GM10847 (cell line): ENCODE measurements around the gene C8A.

Source experiments
- POLR2A ChIP-seq: IDR thresholded peaks from 2 replicates; pipeline ENCODE4 v1.6.1; 2011; ENCODE audit not compliant: insufficient read length; ENCODE audit errors: extremely low read depth

C8A gene

DNA sequence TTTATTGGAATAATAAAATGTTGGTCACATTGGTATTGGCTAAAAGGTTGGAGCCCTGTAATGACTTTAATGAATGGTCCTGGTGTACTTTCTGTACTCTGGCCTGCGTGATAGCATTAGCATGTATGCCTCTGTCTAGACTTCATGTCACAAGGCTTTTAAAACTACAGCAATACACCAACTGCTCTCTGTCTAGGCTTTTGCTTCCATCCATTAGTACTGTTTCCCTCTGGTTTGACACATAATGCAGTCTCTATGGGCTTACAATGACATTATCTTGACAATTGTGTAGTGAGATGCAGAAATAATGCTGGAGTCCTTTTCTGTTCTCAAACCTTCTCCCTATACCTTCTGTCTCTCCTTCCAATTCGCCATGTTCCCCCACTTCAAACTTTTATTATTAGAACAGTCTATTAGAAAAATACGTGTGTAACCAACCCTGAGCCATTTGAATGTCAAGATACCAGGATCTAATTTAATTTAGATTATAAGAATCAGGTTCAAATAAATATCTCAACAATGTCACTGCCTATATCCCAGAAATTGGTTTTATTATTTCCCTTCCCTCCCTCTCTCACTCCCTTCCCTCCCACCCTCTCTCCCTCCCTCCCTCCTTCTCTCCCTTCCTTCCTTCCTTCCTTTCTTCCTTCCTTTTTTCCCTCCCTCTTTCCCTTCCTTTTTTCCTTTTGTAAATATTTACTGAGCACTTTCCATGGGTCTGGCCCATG, 8.8 kb downstream of the C8A start:
- no peak for TF ChIP-seq POLR2A

DNA sequence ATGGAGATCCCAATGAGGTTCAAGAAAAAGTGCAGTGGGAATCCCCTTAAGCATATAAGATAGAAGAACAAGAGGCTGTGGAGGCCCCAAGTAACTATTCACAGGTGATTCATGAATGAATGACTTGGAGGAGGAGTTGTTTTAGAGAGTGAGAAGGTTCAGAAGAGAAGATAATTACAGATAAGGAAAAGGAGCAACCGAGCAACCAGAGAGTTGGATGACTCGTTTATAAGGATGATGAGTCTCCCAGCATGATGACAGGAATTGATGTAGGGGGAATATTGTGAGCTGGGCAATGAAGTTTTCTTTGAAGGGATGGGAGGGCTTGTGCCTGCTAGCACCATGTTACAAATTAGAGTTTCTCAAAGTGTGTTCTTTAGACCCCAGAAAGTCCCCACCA, 9.8 kb downstream of the C8A start:
- no peak for TF ChIP-seq POLR2A

- no peak for TF ChIP-seq POLR2A
These were observed 12.1 kb downstream of the C8A start for GRCh38 chr1:56866656-56867055.

- no peak for TF ChIP-seq POLR2A
These were observed 12.9 kb downstream of the C8A start for GRCh38 chr1:56867491-56867890.

DNA sequence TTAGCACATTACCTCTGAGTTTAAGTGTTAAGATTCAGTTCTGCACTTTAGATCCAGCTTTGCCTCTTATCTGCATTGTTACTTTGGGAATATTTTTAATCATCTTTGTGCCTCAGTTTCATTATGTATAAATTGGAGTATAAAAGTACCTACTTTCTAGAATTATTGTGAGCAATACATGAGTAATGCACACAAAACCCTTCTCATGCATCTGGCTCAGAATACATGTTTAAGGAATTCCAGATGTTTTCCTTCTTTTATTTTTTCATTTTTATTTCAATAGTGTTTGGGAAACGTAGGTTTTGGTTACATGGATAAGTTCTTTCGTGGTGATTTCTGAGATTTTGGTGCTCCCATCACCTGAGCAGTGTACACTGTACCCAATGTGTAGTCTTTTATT, 14.2 kb downstream of the C8A start:
- TF ChIP-seq POLR2A = no peak

- TF ChIP-seq POLR2A = no peak
These were observed 18.0 kb downstream of the C8A start for GRCh38 chr1:56872597-56872996.

GRCh38 chr1:56873213-56873612, 18.6 kb downstream of the C8A start:
- TF ChIP-seq POLR2A = no peak

DNA sequence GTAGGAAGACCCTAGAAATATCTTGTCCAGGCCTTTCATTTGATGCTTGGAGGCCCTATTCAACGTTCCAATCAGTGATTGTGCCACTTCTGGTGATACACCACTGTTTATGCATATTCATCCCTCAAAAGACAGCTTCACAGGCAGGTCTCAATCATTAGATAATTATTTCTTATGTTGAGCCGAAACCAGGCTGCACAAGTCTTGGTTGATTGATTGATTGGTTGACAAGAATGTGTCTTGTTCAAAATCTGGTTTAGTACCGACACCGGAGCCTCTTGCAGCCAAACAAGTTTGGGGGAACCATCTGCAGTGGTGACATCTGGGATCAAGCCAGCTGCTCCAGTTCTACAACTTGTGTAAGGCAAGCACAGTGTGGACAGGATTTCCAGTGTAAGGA, 20.1 kb downstream of the C8A start:
- TF ChIP-seq POLR2A = no peak

GRCh38 chr1:56877973-56878372, 23.4 kb downstream of the C8A start:
- no peak for TF ChIP-seq POLR2A

DNA sequence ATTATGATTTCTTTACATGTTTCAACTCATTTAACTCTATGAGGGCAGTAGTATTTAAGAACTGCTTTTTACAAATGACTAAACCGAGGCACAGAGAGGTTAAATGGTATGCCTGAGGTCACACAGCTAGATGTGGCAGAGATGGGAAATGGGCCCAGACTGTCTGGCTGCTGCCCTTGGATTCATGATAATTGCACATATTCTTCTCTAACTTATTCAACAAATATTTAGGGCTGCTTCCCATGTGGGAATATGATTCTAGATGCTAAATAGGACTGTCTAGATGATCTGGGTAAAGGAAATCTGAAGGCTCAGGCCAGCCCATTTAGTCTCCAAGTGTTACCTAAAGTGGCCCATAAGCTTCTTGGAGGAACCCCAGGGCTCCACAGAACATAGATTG, 26.2 kb downstream of the C8A start:
- no peak for TF ChIP-seq POLR2A

DNA sequence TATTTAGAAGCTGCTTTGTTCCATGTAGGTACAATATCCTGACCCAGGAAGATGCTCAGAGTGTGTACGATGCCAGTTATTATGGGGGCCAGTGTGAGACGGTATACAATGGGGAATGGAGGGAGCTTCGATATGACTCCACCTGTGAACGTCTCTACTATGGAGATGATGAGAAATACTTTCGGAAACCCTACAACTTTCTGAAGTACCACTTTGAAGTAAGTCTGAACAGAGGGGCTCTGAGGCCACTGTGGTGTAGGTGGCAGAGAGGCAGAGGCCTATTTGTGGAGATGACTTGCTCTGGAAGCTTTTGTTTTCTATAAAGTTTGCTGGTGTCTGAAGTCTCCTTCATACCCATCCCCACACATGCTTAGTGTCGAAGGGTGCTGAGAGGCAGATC, 26.8 kb downstream of the C8A start:
- TF ChIP-seq POLR2A = no peak

DNA sequence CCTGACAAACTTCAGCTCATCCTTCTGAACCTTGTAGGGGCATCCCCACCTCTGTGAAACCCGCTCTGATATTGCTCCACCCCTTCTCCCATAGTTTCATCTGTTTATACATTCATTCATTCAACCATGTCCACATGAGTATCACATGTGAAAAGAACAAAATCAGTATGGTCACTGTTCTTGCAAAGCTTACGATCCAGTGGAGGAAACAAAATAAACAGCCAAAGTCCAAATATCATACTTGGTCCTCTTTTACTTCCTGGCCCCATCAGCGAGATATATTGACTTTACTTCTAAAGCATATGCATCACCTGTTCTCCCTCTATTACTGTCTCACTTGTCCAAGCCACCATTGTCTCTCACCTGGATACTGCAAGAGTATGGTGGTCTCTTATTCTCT, 35.6 kb downstream of the C8A start:
- TF ChIP-seq POLR2A = no peak

GRCh38 chr1:56894014-56894413, 39.4 kb downstream of the C8A start:
- no peak for TF ChIP-seq POLR2A

GRCh38 chr1:56897150-56898004, 42.8 kb downstream of the C8A start:
- TF ChIP-seq POLR2A = no peak

DNA sequence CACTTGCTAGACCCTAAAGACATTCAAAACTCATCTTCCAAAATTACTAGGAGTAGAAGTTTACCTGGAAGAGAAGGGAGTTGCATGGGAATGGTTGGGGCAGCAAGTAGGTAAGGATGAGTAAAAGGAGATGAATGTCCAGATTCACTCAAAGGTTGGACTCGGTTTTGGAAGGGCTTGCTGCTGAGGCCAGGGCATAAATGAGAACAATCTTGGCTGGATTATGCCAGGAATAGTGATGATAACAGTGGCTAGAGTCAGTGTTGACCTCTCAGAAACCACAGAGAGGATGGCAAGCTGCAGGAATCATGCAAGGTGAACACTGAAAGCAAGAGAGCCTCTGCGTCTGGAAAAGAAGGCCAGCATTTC, 43.4 kb downstream of the C8A start:
- TF ChIP-seq POLR2A = no peak

- no peak for TF ChIP-seq POLR2A
These were observed 44.3 kb downstream of the C8A start for GRCh38 chr1:56898879-56899278.

GRCh38 chr1:56901716-56902115, 47.1 kb downstream of the C8A start:
- TF ChIP-seq POLR2A = no peak
